ELF-1 (cell line): ENCODE results near the gene BANP.
"Not testable (repeated sequence)": the region's sequence is repeated elsewhere in the genome, so short reads cannot be mapped to it uniquely, and the experiment has no call there.

Experiments
- DNase-seq: peaks from one replicate; pipeline ENCODE4 v3.0.0-alpha.2; 2016; ENCODE audit warnings: low read depth, low spot score

The BANP gene

GRCh38 chr16:88101623-88102105 lies 150.4 kb downstream of the BANP start:
- not testable (repeated sequence) for DNase-seq

GRCh38 chr16:88102597-88102996 lies 151.4 kb downstream of the BANP start:
- DNase-seq, result no peak

GRCh38 chr16:88103011-88103410 lies 151.8 kb downstream of the BANP start:
- no peak for DNase-seq

GRCh38 chr16:88103581-88104188 lies 152.5 kb downstream of the BANP start:
- DNase-seq, result no peak

GRCh38 chr16:88104363-88104762 lies 153.1 kb downstream of the BANP start:
- not testable (repeated sequence) for DNase-seq

- DNase-seq, result not testable (repeated sequence)
Observed at GRCh38 chr16:88105574-88106140, 154.4 kb downstream of the BANP start.

GRCh38 chr16:88106566-88106965 lies 155.3 kb downstream of the BANP start:
- not testable (repeated sequence) for DNase-seq

- no peak for DNase-seq
Observed at GRCh38 chr16:88108762-88109161, 157.5 kb downstream of the BANP start.

- DNase-seq, result peak; percentile 65
Observed at GRCh38 chr16:88109726-88110621, 158.7 kb downstream of the BANP start.

- DNase-seq, result not testable (repeated sequence)
Observed at GRCh38 chr16:88110875-88111494, 159.8 kb downstream of the BANP start.

- DNase-seq, result not testable (repeated sequence)
Observed at GRCh38 chr16:88111976-88112375, 160.7 kb downstream of the BANP start.

GRCh38 chr16:88113545-88114045 lies 162.4 kb downstream of the BANP start:
- DNase-seq, result no peak

- DNase-seq, result not testable (repeated sequence)
Observed at GRCh38 chr16:88114541-88115228, 163.5 kb downstream of the BANP start.

GRCh38 chr16:88116121-88116520 lies 164.9 kb downstream of the BANP start:
- DNase-seq, result no peak

GRCh38 chr16:88117476-88117868 lies 166.2 kb downstream of the BANP start:
- no peak for DNase-seq

GRCh38 chr16:88118376-88118775 lies 167.1 kb downstream of the BANP start:
- peak; percentile 15 for DNase-seq

GRCh38 chr16:88118852-88119741 lies 167.9 kb downstream of the BANP start:
- DNase-seq, result peak; percentile 29

GRCh38 chr16:88119881-88120751 lies 168.9 kb downstream of the BANP start:
- DNase-seq, result peak; percentile 46

- DNase-seq, result no peak
Observed at GRCh38 chr16:88120812-88121211, 169.6 kb downstream of the BANP start.
